GM23338 (cell line): ENCODE measurements around the gene DOCK3. TPM values are rescaled to one million over a fixed set of nuclear protein-coding genes. Genes with fewer than 3 reads are reported as not detected.

Source experiments
- ATAC-seq: fragments of 200-7000 bp; cut with Tn5 transposase; 3 replicates; pipeline ENCODE4 v1.9.1; 2020
- DNase-seq: peaks from one replicate; pipeline ENCODE4 v3.0.0-alpha.2; 2015; ENCODE audit warnings: low spot score
- H2AFZ ChIP-seq: fragments of 200-600 bp; sonication (generic); 2 replicates; pipeline ENCODE4 v1.8.0; 2016; ENCODE audit warnings: antibody characterized with exemption, mild to moderate bottlenecking, moderate library complexity
- H3F3A ChIP-seq: fragments of 200-600 bp; sonication (generic); replicated peaks from 2 replicates; pipeline ENCODE4 v1.8.0; 2017; ENCODE audit warnings: antibody characterized with exemption, mixed run types, low read depth
- H3K27ac ChIP-seq: fragments of 200-600 bp; sonication (generic); 2 replicates; pipeline ENCODE4 v1.6.1; 2016; ENCODE audit warnings: low read depth
- H3K27me3 ChIP-seq: fragments of 200-600 bp; sonication (generic); 2 replicates; pipeline ENCODE4 v1.8.0; 2016; ENCODE audit warnings: mild to moderate bottlenecking, mixed run types, moderate library complexity; ENCODE audit not compliant: insufficient read depth
- H3K36me3 ChIP-seq: fragments of 200-600 bp; sonication (generic); 2 replicates; pipeline ENCODE4 v1.8.0; 2016; ENCODE audit warnings: mild to moderate bottlenecking; ENCODE audit not compliant: insufficient read depth
- H3K4me1 ChIP-seq: fragments of 200-600 bp; sonication (generic); 2 replicates; pipeline ENCODE4 v1.8.0; 2016; ENCODE audit warnings: mild to moderate bottlenecking, moderate library complexity; ENCODE audit not compliant: insufficient read depth
- H3K4me2 ChIP-seq: fragments of 200-600 bp; sonication (generic); 2 replicates; pipeline ENCODE4 v1.7.1; 2017; ENCODE audit warnings: mixed run types
- H3K4me3 ChIP-seq: fragments of 200-600 bp; sonication (generic); 2 replicates; pipeline ENCODE4 v1.6.1; 2016; ENCODE audit warnings: mixed run types
- H3K79me2 ChIP-seq: fragments of 200-600 bp; sonication (generic); replicated peaks from 2 replicates; pipeline ENCODE4 v1.8.0; 2017; ENCODE audit warnings: mild to moderate bottlenecking; ENCODE audit not compliant: insufficient read depth
- H3K9me2 ChIP-seq: fragments of 200-600 bp; sonication (generic); 2 replicates; pipeline ENCODE4 v1.8.0; 2017; ENCODE audit not compliant: insufficient read depth
- H4K20me1 ChIP-seq: fragments of 200-600 bp; sonication (generic); replicated peaks from 2 replicates; pipeline ENCODE4 v1.8.0; 2017; ENCODE audit warnings: mild to moderate bottlenecking; ENCODE audit not compliant: insufficient read depth
- H3K27ac Mint-ChIP-seq: 2 replicates; pipeline ENCODE4 v1.8.0; 2020; ENCODE audit warnings: inconsistent platforms, mild to moderate bottlenecking, moderate library complexity, mixed read lengths
- H3K27me3 Mint-ChIP-seq: 3 replicates; pipeline ENCODE4 v1.8.0; 2022; ENCODE audit warnings: low read depth, mild to moderate bottlenecking, moderate library complexity, mixed read lengths, inconsistent platforms; ENCODE audit not compliant: insufficient read depth, poor library complexity
- H3K36me3 Mint-ChIP-seq: 3 replicates; pipeline ENCODE4 v1.8.0; 2021; ENCODE audit warnings: low read depth, mild to moderate bottlenecking, inconsistent platforms, moderate library complexity, mixed read lengths
- H3K4me1 Mint-ChIP-seq: 3 replicates; pipeline ENCODE4 v1.8.0; 2020; ENCODE audit warnings: mild to moderate bottlenecking, inconsistent platforms, mixed read lengths
- H3K4me3 Mint-ChIP-seq: 3 replicates; pipeline ENCODE4 v1.8.0; 2021; ENCODE audit warnings: moderate library complexity, mild to moderate bottlenecking, inconsistent platforms, mixed read lengths
- H3K9me3 Mint-ChIP-seq: 3 replicates; pipeline ENCODE4 v1.8.0; 2020; ENCODE audit warnings: moderate library complexity, mild to moderate bottlenecking, inconsistent platforms, mixed read lengths
- CTCF ChIP-seq, 2 experiments: fragments of 200-600 bp in 1 of 2; sonication (generic) in 1 of 2; conservative IDR thresholded peaks; 2 replicates each; pipeline versions ENCODE4 v1.5.1 to v1.6.1; 2016 to 2017; ENCODE audit warnings: antibody characterized with exemption in 2 of 2, low read depth in 2 of 2, mild to moderate bottlenecking in 2 of 2, moderate library complexity in 1 of 2
- ETS1 ChIP-seq: IDR thresholded peaks from 2 replicates; pipeline ENCODE4 v1.6.1; 2016; ENCODE audit warnings: antibody characterized with exemption
- EZH2 ChIP-seq: fragments of 200-600 bp; sonication (generic); IDR thresholded peaks from one replicate; pipeline ENCODE4 v1.8.0; 2017; ENCODE audit warnings: antibody characterized with exemption, mild to moderate bottlenecking, low read depth; ENCODE audit not compliant: unreplicated experiment
- NANOG ChIP-seq: IDR thresholded peaks from 2 replicates; pipeline ENCODE4 v1.6.1; 2016; ENCODE audit warnings: antibody characterized with exemption, borderline replicate concordance
- POLR2AphosphoS5 ChIP-seq: IDR thresholded peaks from 2 replicates; pipeline ENCODE4 v1.6.1; 2016; ENCODE audit warnings: antibody characterized with exemption, low read depth
- STAT1 ChIP-seq: IDR thresholded peaks from one replicate; pipeline ENCODE4 v1.6.1; 2016; ENCODE audit warnings: antibody characterized with exemption; ENCODE audit not compliant: unreplicated experiment
- ZNF114 ChIP-seq: fragments of 250-450 bp; sonication (Bioruptor Pico); IDR thresholded peaks from 2 replicates; pipeline ENCODE4 v1.5.0; 2020; ENCODE audit warnings: mild to moderate bottlenecking, moderate library complexity
- ZNF462 ChIP-seq: fragments of 250-450 bp; sonication (Bioruptor Pico); IDR thresholded peaks from 2 replicates; pipeline ENCODE4 v1.5.0; 2020; ENCODE audit warnings: mild to moderate bottlenecking, moderate library complexity
- polyA plus RNA-seq: library from polyadenylated mRNA; unstranded; fragments of >200 nt; fragmentation: Nextera tagmentation; extraction: Ambion mirVana; gene quantifications from 2 replicates; pipeline ENCODE4 v1.2.1, GENCODE V29; 2016
- total RNA-seq: library from RNA; depleted of rRNA; stranded (reverse); fragments of >200 nt; shearing (Covaris generic); gene quantifications from 2 replicates; pipeline ENCODE4 v1.2.3, GENCODE V29; 2014

DOCK3 gene
- total and polyA plus RNA-seq, 2 experiments from 2014 or later: 2.4 to 5.6 TPM

- ATAC-seq (no peak), DNase-seq (no peak)
- H3K4me2 ChIP-seq: no peak overlapping the region
- H3K27ac Mint-ChIP-seq: no peak overlapping the region
- no peaks in the 10 kb centered on the region for H3K79me2 ChIP-seq
- peaks cover 5% of the 10 kb centered on the region for H3K4me1 Mint-ChIP-seq
- no peaks in the 10 kb centered on the region for H3K9me2 ChIP-seq
- H3K36me3 Mint-ChIP-seq: peaks cover 7% of the 10 kb centered on the region; the same call in 1 of the 3 replicates
- no peaks in the 10 kb centered on the region for H4K20me1 ChIP-seq
- no peak overlapping the region for H3K4me3 Mint-ChIP-seq
- H3K9me3 Mint-ChIP-seq: peaks cover 17% of the 10 kb centered on the region
- no peak overlapping the region for H2AFZ ChIP-seq
- no peak overlapping the region for H3K4me3 ChIP-seq
- H3K27ac ChIP-seq: no peak overlapping the region
- no peak for TF ChIP-seq STAT1
- TF ChIP-seq ZNF462 (CRISPR knock-in tag): no peak
- no peak for TF ChIP-seq ZNF114 (CRISPR knock-in tag)
- TF ChIP-seq NANOG: no peak
- no peak for TF ChIP-seq POLR2AphosphoS5
- no peak for TF ChIP-seq EZH2
- no peak for TF ChIP-seq CTCF (conservative IDR thresholded peaks at IDR 0.05; ENCODE audit: low read depth in 2 of 2)
- TF ChIP-seq ETS1: no peak
- H3K27me3 Mint-ChIP-seq: no peaks in the 10 kb centered on the region
- no peaks in the 10 kb centered on the region for H3K27me3 ChIP-seq
- no peaks in the 10 kb centered on the region for H3K36me3 ChIP-seq
- no peaks in the 10 kb centered on the region for H3F3A ChIP-seq
- no peaks in the 10 kb centered on the region for H3K4me1 ChIP-seq
These were observed 360.9 kb downstream of the DOCK3 start for GRCh38 chr3:51035630-51036029.
